IMR-90 (cell line): Measurements from ENCODE around the gene ZNF280A.

Experiments used
- POLR2A ChIP-seq: IDR thresholded peaks from 2 replicates; pipeline ENCODE4 v1.6.1; 2012; ENCODE audit warnings: mild to moderate bottlenecking, low read depth, low read length
- RAD21 ChIP-seq: IDR thresholded peaks from 2 replicates; pipeline ENCODE4 v1.6.1; 2012; ENCODE audit warnings: low read length, improper control_type of control experiment
- RCOR1 ChIP-seq: IDR thresholded peaks from 2 replicates; pipeline ENCODE4 v1.6.1; 2012; ENCODE audit warnings: mild to moderate bottlenecking, low read length, improper control_type of control experiment; ENCODE audit not compliant: insufficient replicate concordance
- RFX5 ChIP-seq: IDR thresholded peaks from 2 replicates; pipeline ENCODE4 v1.8.0; 2012; ENCODE audit warnings: low read depth, mild to moderate bottlenecking, low read length, moderate library complexity
- SMC3 ChIP-seq: fragments of 150-350 bp; IDR thresholded peaks from 2 replicates; pipeline ENCODE4 v1.6.1; 2016; ENCODE audit warnings: low read depth, mild to moderate bottlenecking, antibody characterized with exemption, low read length, moderate library complexity
- TF ChIP-seq, protein P1 (sequence below): conservative IDR thresholded peaks from 2 replicates; pipeline ENCODE4 v1.5.1; 2012; ENCODE audit warnings: mild to moderate bottlenecking, low read depth, low read length, improper control_type of control experiment
- TF ChIP-seq, protein P2 (sequence below): fragments of 150-350 bp; IDR thresholded peaks from 2 replicates; pipeline ENCODE4 v1.6.1; 2016; ENCODE audit warnings: low read depth, mild to moderate bottlenecking, low read length, moderate library complexity, borderline replicate concordance
- TF ChIP-seq, protein P3 (sequence below): fragments of 150-350 bp; IDR thresholded peaks from 2 replicates; pipeline ENCODE4 v1.6.1; 2017; ENCODE audit warnings: mild to moderate bottlenecking, antibody characterized with exemption, low read length, low read depth

- TF ChIP-seq, protein P1, sequence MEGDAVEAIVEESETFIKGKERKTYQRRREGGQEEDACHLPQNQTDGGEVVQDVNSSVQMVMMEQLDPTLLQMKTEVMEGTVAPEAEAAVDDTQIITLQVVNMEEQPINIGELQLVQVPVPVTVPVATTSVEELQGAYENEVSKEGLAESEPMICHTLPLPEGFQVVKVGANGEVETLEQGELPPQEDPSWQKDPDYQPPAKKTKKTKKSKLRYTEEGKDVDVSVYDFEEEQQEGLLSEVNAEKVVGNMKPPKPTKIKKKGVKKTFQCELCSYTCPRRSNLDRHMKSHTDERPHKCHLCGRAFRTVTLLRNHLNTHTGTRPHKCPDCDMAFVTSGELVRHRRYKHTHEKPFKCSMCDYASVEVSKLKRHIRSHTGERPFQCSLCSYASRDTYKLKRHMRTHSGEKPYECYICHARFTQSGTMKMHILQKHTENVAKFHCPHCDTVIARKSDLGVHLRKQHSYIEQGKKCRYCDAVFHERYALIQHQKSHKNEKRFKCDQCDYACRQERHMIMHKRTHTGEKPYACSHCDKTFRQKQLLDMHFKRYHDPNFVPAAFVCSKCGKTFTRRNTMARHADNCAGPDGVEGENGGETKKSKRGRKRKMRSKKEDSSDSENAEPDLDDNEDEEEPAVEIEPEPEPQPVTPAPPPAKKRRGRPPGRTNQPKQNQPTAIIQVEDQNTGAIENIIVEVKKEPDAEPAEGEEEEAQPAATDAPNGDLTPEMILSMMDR = no peak
- TF ChIP-seq, protein P2, sequence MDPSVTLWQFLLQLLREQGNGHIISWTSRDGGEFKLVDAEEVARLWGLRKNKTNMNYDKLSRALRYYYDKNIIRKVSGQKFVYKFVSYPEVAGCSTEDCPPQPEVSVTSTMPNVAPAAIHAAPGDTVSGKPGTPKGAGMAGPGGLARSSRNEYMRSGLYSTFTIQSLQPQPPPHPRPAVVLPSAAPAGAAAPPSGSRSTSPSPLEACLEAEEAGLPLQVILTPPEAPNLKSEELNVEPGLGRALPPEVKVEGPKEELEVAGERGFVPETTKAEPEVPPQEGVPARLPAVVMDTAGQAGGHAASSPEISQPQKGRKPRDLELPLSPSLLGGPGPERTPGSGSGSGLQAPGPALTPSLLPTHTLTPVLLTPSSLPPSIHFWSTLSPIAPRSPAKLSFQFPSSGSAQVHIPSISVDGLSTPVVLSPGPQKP = no peak
- TF ChIP-seq RAD21 (no peak), RCOR1 (no peak), RFX5 (no peak), POLR2A (no peak), SMC3 (no peak)
- TF ChIP-seq, protein P3, sequence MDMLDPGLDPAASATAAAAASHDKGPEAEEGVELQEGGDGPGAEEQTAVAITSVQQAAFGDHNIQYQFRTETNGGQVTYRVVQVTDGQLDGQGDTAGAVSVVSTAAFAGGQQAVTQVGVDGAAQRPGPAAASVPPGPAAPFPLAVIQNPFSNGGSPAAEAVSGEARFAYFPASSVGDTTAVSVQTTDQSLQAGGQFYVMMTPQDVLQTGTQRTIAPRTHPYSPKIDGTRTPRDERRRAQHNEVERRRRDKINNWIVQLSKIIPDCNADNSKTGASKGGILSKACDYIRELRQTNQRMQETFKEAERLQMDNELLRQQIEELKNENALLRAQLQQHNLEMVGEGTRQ = no peak
Observed at GRCh38 chr22:22558071-22558971, 38.3 kb upstream of the ZNF280A start.
